ENCODE results near the gene RAB40B. TPM values are rescaled to one million over a fixed set of nuclear protein-coding genes. Genes with fewer than 3 reads are reported as not detected.
A peak's percentile ranks its signal among the peaks of the same experiment; 100 is the strongest.

RAB40B gene
- total and polyA plus RNA-seq, 4 experiments from 2014 or later: 2.6 to 5.8 (median 4.5) TPM

- peaks cover 0 to 2% (median 0%) of the 10 kb centered on the region in 8 donors for H3K9me3 Mint-ChIP-seq
- H3K36me3 ChIP-seq (ENCODE audit: insufficient read depth, low read length): no peaks in the 10 kb centered on the region
- intact Hi-C loops (cut with micrococcal nuclease): loop anchor here (2.0 kb wide), 2 partner anchors 49 to 57 kb away; partner anchors contain the start of gene RAB40B
- peak overlapping the region; percentile 41 to 91 (median 79) for H3K27ac Mint-ChIP-seq
- peaks cover 0 to 5% of the 10 kb centered on the region in 2 donors for H3K36me3 Mint-ChIP-seq
- peak overlapping the region; percentile 45 to 66 (median 56) for H3K4me3 Mint-ChIP-seq
- ChIA-PET POLR2A (ENCODE audit: partially characterized antibody) (interaction anchor here (1.8 kb wide), 1 partner anchor 48 kb away, joined by 4 read pairs; no protein-coding TSS in a partner anchor), CTCF (ENCODE audit: partially characterized antibody) (no interaction called here)
- peak overlapping the region; percentile 7 for H3K27ac ChIP-seq (ENCODE audit: low read depth, low read length)
- H3K9me3 ChIP-seq (ENCODE audit: control insufficient read depth in 1 of 2, low read length in 2 of 2): no peaks in the 10 kb centered on the region
- no peaks in the 10 kb centered on the region for H3K27me3 ChIP-seq (ENCODE audit: insufficient read depth, low read length)
- H3K4me1 Mint-ChIP-seq: peaks cover 13 to 33% (median 18%) of the 10 kb centered on the region in 4 donors
- peaks cover 30% of the 10 kb centered on the region for H3K4me1 ChIP-seq (ENCODE audit: insufficient read depth, low read length)
- DNase-seq: no peak
- H3K27me3 Mint-ChIP-seq: no peaks in the 10 kb centered on the region
- H3K4me3 ChIP-seq (ENCODE audit: low read length in 2 of 2): no peak overlapping the region
These were observed 48.8 kb downstream of the RAB40B start for GRCh38 chr17:82649501-82650261.

GRCh38 chr17:82648742-82649331 lies 49.7 kb downstream of the RAB40B start:
- Histone ChIP-seq H3K27me3 (ENCODE audit: insufficient read depth, low read length) (no peaks in the 10 kb centered on the region), H3K4me1 (ENCODE audit: insufficient read depth, low read length) (peaks cover 30% of the 10 kb centered on the region), H3K27ac (ENCODE audit: low read depth, low read length) (peak overlapping the region; percentile 7), H3K36me3 (ENCODE audit: insufficient read depth, low read length) (peaks cover 8% of the 10 kb centered on the region), H3K9me3 (ENCODE audit: control insufficient read depth in 1 of 2, low read length in 2 of 2) (no peaks in the 10 kb centered on the region), H3K4me3 (ENCODE audit: low read length in 2 of 2) (no peak overlapping the region)
- peak overlapping the region in 6 of 8 donors; percentile 15 to 75 (median 48) for H3K4me3 Mint-ChIP-seq
- ChIA-PET CTCF (ENCODE audit: partially characterized antibody) (no interaction called here), POLR2A (ENCODE audit: partially characterized antibody) (interaction anchor here (1.8 kb wide), 1 partner anchor 49 kb away, joined by 4 read pairs; no protein-coding TSS in a partner anchor)
- peak overlapping the region in 3 of 7 donors; percentile 63 to 91 (median 78) for H3K27ac Mint-ChIP-seq
- intact Hi-C loops (cut with micrococcal nuclease): loop anchor here (1.0 to 2.0 kb wide), 4 partner anchors 50 to 231 kb away; partner anchors contain the start of genes HEXD, OGFOD3, RAB40B and TBCD
- peaks cover 14 to 37% (median 23%) of the 10 kb centered on the region in 4 donors for H3K4me1 Mint-ChIP-seq
- peaks cover 0 to 2% (median 0%) of the 10 kb centered on the region in 8 donors for H3K9me3 Mint-ChIP-seq
- peak in 4 of 5 donors; percentile 36 to 67 (median 46) for DNase-seq
- no peaks in the 10 kb centered on the region for H3K27me3 Mint-ChIP-seq
- H3K36me3 Mint-ChIP-seq: peaks cover 2 to 10% of the 10 kb centered on the region in 2 donors

- intact Hi-C loops (cut with micrococcal nuclease): loop anchor here (1.0 to 2.0 kb wide), 4 partner anchors 51 to 230 kb away; partner anchors contain the start of genes HEXD, OGFOD3, RAB40B and TBCD
- peak; percentile 87 to 89 (median 88) for DNase-seq
- no peaks in the 10 kb centered on the region for H3K27me3 ChIP-seq (ENCODE audit: insufficient read depth, low read length)
- no peaks in the 10 kb centered on the region for H3K27me3 Mint-ChIP-seq
- H3K4me3 Mint-ChIP-seq: peak within 1 kb of the TSS; percentile 79 to 89 (median 84)
- peaks cover 15 to 41% (median 25%) of the 10 kb centered on the region in 4 donors for H3K4me1 Mint-ChIP-seq
- no peaks in the 10 kb centered on the region for H3K9me3 ChIP-seq (ENCODE audit: control insufficient read depth in 1 of 2, low read length in 2 of 2)
- H3K27ac ChIP-seq (ENCODE audit: low read depth, low read length): peak within 1 kb of the TSS; percentile 93
- peaks cover 14% of the 10 kb centered on the region for H3K36me3 ChIP-seq (ENCODE audit: insufficient read depth, low read length)
- ChIA-PET CTCF (ENCODE audit: partially characterized antibody) (interaction anchor here (1.2 kb wide), 1 partner anchor 15 kb away, joined by 4 read pairs; no protein-coding TSS in a partner anchor), POLR2A (ENCODE audit: partially characterized antibody) (interaction anchor here (0.7 to 1.4 kb wide), 3 partner anchors 67 to 129 kb away, joined by 3 to 4 read pairs (median 3); partner anchors contain the start of gene FOXK2)
- peaks cover 7 to 14% of the 10 kb centered on the region in 2 donors for H3K36me3 Mint-ChIP-seq
- H3K9me3 Mint-ChIP-seq: peaks cover 0 to 2% (median 0%) of the 10 kb centered on the region in 8 donors
- peaks cover 30% of the 10 kb centered on the region for H3K4me1 ChIP-seq (ENCODE audit: insufficient read depth, low read length)
- peak within 1 kb of the TSS; percentile 84 to 92 (median 89) for H3K27ac Mint-ChIP-seq
- peak within 1 kb of the TSS; percentile 78 to 89 for H3K4me3 ChIP-seq (ENCODE audit: low read length in 2 of 2)
These were observed 50.3 kb downstream of the RAB40B start, which contains the start of gene WDR45B for GRCh38 chr17:82648165-82648668. Gene WDR45B (minus strand): TSS chr17:82648444. CDS start chr17:82648340, 104 bp downstream.

- Mint-ChIP-seq H3K4me3 (peak overlapping the region; percentile 79 to 89 (median 84)), H3K9me3 (peaks cover 0 to 2% (median 0%) of the 10 kb centered on the region in 8 donors), H3K27ac (peak overlapping the region; percentile 59 to 89 (median 85)), H3K36me3 (peaks cover 9 to 17% of the 10 kb centered on the region in 2 donors), H3K27me3 (no peaks in the 10 kb centered on the region), H3K4me1 (peaks cover 17 to 44% (median 26%) of the 10 kb centered on the region in 4 donors)
- Histone ChIP-seq H3K27ac (ENCODE audit: low read depth, low read length) (peak overlapping the region; percentile 93), H3K27me3 (ENCODE audit: insufficient read depth, low read length) (no peaks in the 10 kb centered on the region), H3K9me3 (ENCODE audit: control insufficient read depth in 1 of 2, low read length in 2 of 2) (no peaks in the 10 kb centered on the region), H3K36me3 (ENCODE audit: insufficient read depth, low read length) (peaks cover 18% of the 10 kb centered on the region), H3K4me1 (ENCODE audit: insufficient read depth, low read length) (peaks cover 30% of the 10 kb centered on the region), H3K4me3 (ENCODE audit: low read length in 2 of 2) (peak overlapping the region; percentile 78 to 89)
- POLR2A ChIA-PET (ENCODE audit: partially characterized antibody): interaction anchor here (0.7 to 1.4 kb wide), 3 partner anchors 68 to 128 kb away, joined by 3 to 4 read pairs (median 3); partner anchors contain the start of gene FOXK2
- CTCF ChIA-PET (ENCODE audit: partially characterized antibody): interaction anchor here (1.2 kb wide), 1 partner anchor 14 kb away, joined by 4 read pairs; no protein-coding TSS in a partner anchor
- DNase-seq: peak; percentile 35 to 64 (median 43)
- intact Hi-C loops (cut with micrococcal nuclease): loop anchor here (1.0 to 2.0 kb wide), 4 partner anchors 51 to 229 kb away; partner anchors contain the start of genes HEXD, OGFOD3, RAB40B and TBCD
These were observed 50.8 kb downstream of the RAB40B start for GRCh38 chr17:82647593-82648164.

GRCh38 chr17:82645516-82645915 lies 53.0 kb downstream of the RAB40B start:
- ChIA-PET POLR2A (ENCODE audit: partially characterized antibody) (no interaction called here), CTCF (ENCODE audit: partially characterized antibody) (no interaction called here)
- intact Hi-C loops (cut with micrococcal nuclease): no loop called here

GRCh38 chr17:82644148-82644547 lies 54.4 kb downstream of the RAB40B start:
- no peaks in the 10 kb centered on the region for H3K27me3 Mint-ChIP-seq
- no peaks in the 10 kb centered on the region for H3K9me3 Mint-ChIP-seq
- H3K4me1 Mint-ChIP-seq: peaks cover 24 to 63% (median 36%) of the 10 kb centered on the region in 4 donors
- no peak for DNase-seq
- H3K36me3 ChIP-seq (ENCODE audit: insufficient read depth, low read length): peaks cover 41% of the 10 kb centered on the region
- H3K36me3 Mint-ChIP-seq: peaks cover 31 to 43% of the 10 kb centered on the region in 2 donors
- intact Hi-C loops (cut with micrococcal nuclease): no loop called here
- no peak overlapping the region for H3K4me3 Mint-ChIP-seq
- peaks cover 38% of the 10 kb centered on the region for H3K4me1 ChIP-seq (ENCODE audit: insufficient read depth, low read length)
- H3K27ac ChIP-seq (ENCODE audit: low read depth, low read length): no peak overlapping the region
- no peak overlapping the region for H3K4me3 ChIP-seq (ENCODE audit: low read length in 2 of 2)
- H3K27ac Mint-ChIP-seq: peak overlapping the region in 1 of 7 donors; percentile 23
- CTCF ChIA-PET (ENCODE audit: partially characterized antibody): no interaction called here
- H3K9me3 ChIP-seq (ENCODE audit: control insufficient read depth in 1 of 2, low read length in 2 of 2): no peaks in the 10 kb centered on the region
- no peaks in the 10 kb centered on the region for H3K27me3 ChIP-seq (ENCODE audit: insufficient read depth, low read length)
- POLR2A ChIA-PET (ENCODE audit: partially characterized antibody): no interaction called here

More at GRCh38 chr17:82645516-82645915, 53.0 kb downstream of the RAB40B start:
- Mint-ChIP-seq H3K4me1 (peaks cover 19 to 50% (median 29%) of the 10 kb centered on the region in 4 donors), H3K27ac (peak overlapping the region in 2 of 7 donors; percentile 30 to 86), H3K27me3 (no peaks in the 10 kb centered on the region), H3K9me3 (peaks cover 0 to 2% (median 0%) of the 10 kb centered on the region in 8 donors), H3K36me3 (peaks cover 21 to 33% of the 10 kb centered on the region in 2 donors), H3K4me3 (peak overlapping the region in 7 of 8 donors; percentile 22 to 84 (median 51))
- Histone ChIP-seq H3K4me1 (ENCODE audit: insufficient read depth, low read length) (peaks cover 30% of the 10 kb centered on the region), H3K9me3 (ENCODE audit: control insufficient read depth in 1 of 2, low read length in 2 of 2) (no peaks in the 10 kb centered on the region), H3K27me3 (ENCODE audit: insufficient read depth, low read length) (no peaks in the 10 kb centered on the region), H3K4me3 (ENCODE audit: low read length in 2 of 2) (no peak overlapping the region), H3K27ac (ENCODE audit: low read depth, low read length) (no peak overlapping the region), H3K36me3 (ENCODE audit: insufficient read depth, low read length) (peaks cover 36% of the 10 kb centered on the region)
- no peak for DNase-seq
